Peyer's patch (tissue), 4 donors: Measurements from ENCODE around the gene PNPLA3.

Experiments used
- POLR2A ChIP-seq, 2 donors: fragments of 450-650 bp; IDR thresholded peaks; one replicate each; pipeline ENCODE4 v1.5.1; 2017; ENCODE audit warnings: antibody characterized with exemption in 2 of 2, mild to moderate bottlenecking in 2 of 2, moderate library complexity in 2 of 2
- TF ChIP-seq, protein P1 (sequence below), 6 experiments: fragments of 450-650 bp in 4 of 6; fragments of 200-600 bp in 2 of 6; sonication (generic) in 1 of 6; IDR thresholded peaks; one replicate each; pipeline ENCODE4 v1.5.1; 2017 to 2019; ENCODE audit warnings: antibody characterized with exemption in 6 of 6, mild to moderate bottlenecking in 3 of 6, moderate library complexity in 1 of 6

DNA sequence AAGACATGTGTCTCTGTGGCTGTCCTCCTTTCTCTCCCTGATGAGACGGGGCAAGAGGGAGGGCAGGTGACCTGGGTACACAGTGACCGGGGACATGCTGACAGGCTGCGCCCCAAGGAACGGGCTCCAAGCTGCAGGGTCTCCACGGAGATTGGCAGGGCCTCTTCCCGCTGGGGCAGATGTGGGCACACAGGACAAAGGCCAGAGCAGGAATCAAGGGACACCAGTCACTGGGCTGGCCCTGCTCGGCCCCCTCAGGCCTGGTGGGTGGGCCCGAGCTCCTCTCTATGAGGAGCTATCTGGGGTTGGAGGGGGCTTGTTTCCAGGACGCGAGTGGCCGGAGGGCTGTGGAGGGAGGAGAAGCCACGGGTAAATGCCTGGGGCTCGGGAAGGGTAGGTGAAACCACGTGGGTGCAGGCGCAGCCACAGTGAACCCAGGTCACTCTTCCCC is 43.0 kb upstream of the PNPLA3 start:
- TF ChIP-seq, protein P1, sequence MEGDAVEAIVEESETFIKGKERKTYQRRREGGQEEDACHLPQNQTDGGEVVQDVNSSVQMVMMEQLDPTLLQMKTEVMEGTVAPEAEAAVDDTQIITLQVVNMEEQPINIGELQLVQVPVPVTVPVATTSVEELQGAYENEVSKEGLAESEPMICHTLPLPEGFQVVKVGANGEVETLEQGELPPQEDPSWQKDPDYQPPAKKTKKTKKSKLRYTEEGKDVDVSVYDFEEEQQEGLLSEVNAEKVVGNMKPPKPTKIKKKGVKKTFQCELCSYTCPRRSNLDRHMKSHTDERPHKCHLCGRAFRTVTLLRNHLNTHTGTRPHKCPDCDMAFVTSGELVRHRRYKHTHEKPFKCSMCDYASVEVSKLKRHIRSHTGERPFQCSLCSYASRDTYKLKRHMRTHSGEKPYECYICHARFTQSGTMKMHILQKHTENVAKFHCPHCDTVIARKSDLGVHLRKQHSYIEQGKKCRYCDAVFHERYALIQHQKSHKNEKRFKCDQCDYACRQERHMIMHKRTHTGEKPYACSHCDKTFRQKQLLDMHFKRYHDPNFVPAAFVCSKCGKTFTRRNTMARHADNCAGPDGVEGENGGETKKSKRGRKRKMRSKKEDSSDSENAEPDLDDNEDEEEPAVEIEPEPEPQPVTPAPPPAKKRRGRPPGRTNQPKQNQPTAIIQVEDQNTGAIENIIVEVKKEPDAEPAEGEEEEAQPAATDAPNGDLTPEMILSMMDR (IDR thresholded peaks at IDR 0.05): no peak
- no peak for TF ChIP-seq POLR2A (IDR thresholded peaks at IDR 0.05)
